ENCODE measurements around the gene MT1B. TPM values are rescaled to one million over a fixed set of nuclear protein-coding genes. Genes with fewer than 3 reads are reported as not detected.

MT1B gene
- total RNA-seq, 2 donors from 2014 or later, result not detected

- DNase-seq (ENCODE audit: low spot score in 2 of 2) (no peak), ATAC-seq (no peak)
- Mint-ChIP-seq H3K9me3 (no peaks in the 10 kb centered on the region), H3K36me3 (peaks cover 5 to 14% of the 10 kb centered on the region in 2 donors), H3K27ac (no peak overlapping the region)
Measured at GRCh38 chr16:56631197-56631596, 20.5 kb upstream of the MT1B start.

DNA sequence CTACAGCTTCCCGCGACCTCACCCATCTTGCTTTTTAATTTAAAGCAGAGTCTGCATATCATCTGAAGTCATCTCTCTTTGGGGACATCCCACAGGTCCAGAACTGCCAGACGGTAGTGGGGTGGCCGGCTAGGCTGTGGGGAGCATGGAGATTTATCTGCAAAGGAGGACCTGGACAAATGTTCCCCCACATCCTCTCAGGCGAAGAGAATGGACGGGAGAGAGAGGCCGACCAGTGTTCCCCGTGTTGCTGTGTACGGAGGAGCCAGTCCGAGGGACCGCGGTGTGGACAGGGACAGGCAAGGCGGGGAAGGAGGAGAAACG, 19.9 kb upstream of the MT1B start:
- peaks cover 5 to 14% of the 10 kb centered on the region in 2 donors for H3K36me3 Mint-ChIP-seq
- DNase-seq (ENCODE audit: low spot score in 2 of 2) (no peak), ATAC-seq (no peak)
- no peak overlapping the region for H3K27ac Mint-ChIP-seq
- no peaks in the 10 kb centered on the region for H3K9me3 Mint-ChIP-seq

DNA sequence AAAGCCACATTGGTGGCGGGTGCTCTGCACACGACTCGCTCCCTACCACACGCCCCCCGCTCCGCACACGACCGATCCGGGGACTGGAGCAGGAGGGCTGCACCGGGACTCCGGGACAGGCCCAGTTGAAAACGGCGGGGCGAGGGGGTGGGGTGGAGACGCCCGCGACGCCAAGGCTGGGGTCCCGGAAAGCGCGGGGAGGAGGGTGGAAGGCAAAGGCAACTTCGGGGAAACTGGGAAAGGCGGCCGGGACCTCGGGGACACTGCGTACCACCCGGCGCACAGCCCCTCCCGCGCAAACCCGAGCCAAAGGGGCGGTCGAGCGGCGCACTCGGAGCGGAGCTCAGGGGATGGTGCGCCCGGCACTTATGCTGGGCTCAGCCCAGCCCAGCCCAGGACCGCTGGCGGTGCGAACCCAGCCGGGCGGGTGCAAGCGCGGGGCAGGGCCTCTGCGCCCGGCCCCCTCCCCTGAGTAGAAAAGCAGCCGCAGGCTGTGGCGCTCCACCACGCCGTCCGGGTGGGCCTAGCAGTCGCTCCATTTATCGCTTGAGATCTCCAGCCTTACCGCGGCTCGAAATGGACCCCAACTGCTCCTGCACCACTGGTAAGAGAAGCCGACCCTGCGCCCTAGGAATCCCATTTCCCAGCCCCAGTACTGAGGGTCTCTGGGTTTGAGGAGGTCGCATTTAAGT, 19.4 kb upstream of the MT1B start, which contains the start of gene MT1M:
TSS of gene MT1M (plus strand) at position 504 of the 692 bp plus-strand sequence. CDS start at position 577, 73 bp downstream.
- peak in 1 of 2 donors; percentile 67 for ATAC-seq
- DNase-seq (ENCODE audit: low spot score in 2 of 2), result no peak
- Mint-ChIP-seq H3K9me3 (no peaks in the 10 kb centered on the region), H3K27ac (no peak within 1 kb of the TSS), H3K36me3 (peaks cover 5 to 14% of the 10 kb centered on the region in 2 donors)

GRCh38 chr16:56632848-56633365, 18.8 kb upstream of the MT1B start:
- Mint-ChIP-seq H3K36me3 (peaks cover 5 to 17% of the 10 kb centered on the region in 2 donors), H3K27ac (no peak overlapping the region), H3K9me3 (no peaks in the 10 kb centered on the region)
- ATAC-seq, result no peak
- no peak for DNase-seq (ENCODE audit: low spot score in 2 of 2)

GRCh38 chr16:56633535-56633934, 18.2 kb upstream of the MT1B start:
- Mint-ChIP-seq H3K9me3 (no peaks in the 10 kb centered on the region), H3K36me3 (peaks cover 5 to 19% of the 10 kb centered on the region in 2 donors), H3K27ac (no peak overlapping the region)
- ATAC-seq (no peak), DNase-seq (ENCODE audit: low spot score in 2 of 2) (no peak)

DNA sequence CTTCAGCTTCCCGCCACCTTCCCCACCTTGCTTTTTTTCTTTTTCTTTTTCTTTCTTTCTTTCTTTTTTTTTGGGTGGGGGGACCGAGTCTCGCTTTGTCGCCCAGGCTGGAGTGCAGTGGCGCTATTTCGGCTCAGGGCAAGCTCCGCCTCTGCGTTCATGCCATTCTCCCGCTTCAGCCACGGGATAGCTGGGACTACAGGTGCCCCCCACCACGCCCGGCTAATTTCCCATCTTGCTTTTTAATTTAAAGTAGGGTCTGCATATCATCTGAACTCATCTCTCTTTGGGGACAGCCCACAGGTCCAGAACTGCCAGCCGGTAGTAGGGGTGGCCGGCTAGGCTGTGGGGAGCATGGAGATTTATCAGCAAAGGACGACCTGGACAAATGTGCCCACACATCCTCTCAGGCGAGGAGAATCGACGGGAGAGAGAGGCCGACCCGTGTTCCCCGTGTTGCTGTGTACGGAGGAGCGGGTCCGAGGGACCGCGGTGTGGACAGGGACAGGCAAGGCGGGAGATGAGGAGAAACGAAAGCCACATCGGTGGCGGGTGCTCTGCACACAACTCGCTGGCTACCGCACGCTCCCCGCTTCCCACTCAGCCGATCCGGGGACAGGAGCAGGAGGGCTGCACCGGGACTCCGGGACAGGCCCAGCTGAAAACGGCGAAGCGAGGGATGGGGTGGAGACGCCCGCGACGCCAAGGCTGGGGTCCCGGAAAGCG, 16.8 kb upstream of the MT1B start:
- DNase-seq (ENCODE audit: low spot score in 2 of 2), result no peak
- Mint-ChIP-seq H3K36me3 (peaks cover 5 to 19% of the 10 kb centered on the region in 2 donors), H3K9me3 (no peaks in the 10 kb centered on the region), H3K27ac (no peak overlapping the region)
- no peak for ATAC-seq

DNA sequence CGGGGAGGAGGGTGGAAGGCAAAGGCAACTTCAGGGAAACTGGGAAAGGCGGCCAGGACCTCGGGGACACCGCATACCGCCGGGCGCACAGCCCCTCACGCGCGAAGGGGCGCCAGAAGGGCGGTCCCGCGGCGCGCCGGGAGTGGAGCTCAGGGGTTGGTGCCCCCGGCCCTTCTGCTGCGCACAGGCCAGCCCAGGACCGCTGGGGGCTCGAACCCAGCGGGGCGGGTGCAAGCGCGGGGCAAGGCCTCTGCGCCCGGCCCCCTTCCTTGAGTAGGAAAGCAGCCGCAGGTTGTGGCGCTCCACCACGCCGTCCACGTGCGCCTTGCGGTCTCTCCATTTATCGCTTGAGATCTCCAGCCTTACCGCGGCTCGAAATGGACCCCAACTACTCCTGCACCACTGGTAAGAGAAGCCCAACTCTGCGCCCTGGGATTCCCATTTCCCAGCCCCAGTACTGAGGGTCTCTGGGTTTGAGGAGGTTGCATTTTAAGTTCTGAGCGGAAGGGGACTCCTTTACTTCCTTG, 16.2 kb upstream of the MT1B start:
- no peak for DNase-seq (ENCODE audit: low spot score in 2 of 2)
- no peak overlapping the region for H3K27ac Mint-ChIP-seq
- H3K36me3 Mint-ChIP-seq, result peaks cover 5 to 19% of the 10 kb centered on the region in 2 donors
- no peaks in the 10 kb centered on the region for H3K9me3 Mint-ChIP-seq
- ATAC-seq, result no peak

GRCh38 chr16:56636616-56637413, 14.9 kb upstream of the MT1B start:
- Mint-ChIP-seq H3K36me3 (peaks cover 5 to 19% of the 10 kb centered on the region in 2 donors), H3K9me3 (no peaks in the 10 kb centered on the region), H3K27ac (no peak overlapping the region)
- ATAC-seq (no peak), DNase-seq (ENCODE audit: low spot score in 2 of 2) (no peak)

DNA sequence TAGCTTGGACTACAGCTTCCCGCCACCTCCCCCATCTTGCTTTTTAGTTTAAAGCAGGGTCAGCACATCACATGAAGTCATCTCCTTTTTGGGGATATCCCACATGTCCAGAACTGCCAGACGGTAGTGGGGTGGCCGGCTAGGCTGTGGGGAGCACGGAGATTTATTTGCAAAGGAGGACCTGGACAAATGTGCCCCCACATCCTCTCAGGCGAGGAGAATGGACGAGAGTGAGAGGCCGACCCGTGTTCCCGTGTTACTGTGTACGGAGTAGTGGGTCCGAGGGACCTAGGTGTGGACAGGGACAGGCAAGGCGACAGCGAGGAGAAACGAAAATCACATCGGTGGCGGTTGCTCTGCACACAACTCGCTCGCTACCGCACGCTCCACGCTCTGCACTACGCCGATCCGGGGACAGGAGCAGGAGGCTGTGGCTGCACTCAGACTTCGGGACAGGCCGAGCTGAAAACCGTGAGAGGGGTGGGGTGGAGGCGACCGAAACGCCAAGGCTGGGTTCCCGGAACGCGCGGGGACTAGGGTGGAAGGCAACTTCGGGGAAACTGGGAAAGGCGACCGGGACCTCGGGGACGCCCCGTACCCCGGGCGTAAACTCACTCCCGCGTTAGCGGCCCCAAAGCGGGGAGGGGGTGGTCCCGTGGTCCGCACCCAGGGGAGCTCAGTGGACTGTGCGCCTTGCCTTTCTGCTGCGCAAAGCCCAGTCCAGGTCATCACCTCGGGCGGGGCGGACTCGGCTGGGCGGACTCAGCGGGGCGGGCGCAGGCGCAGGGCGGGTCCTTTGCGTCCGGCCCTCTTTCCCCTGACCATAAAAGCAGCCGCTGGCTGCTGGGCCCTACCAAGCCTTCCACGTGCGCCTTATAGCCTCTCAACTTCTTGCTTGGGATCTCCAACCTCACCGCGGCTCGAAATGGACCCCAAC, 13.6 kb upstream of the MT1B start, which contains the start of gene MT1A:
TSS of gene MT1A (plus strand) at position 853 of the 937 bp plus-strand sequence. CDS start at position 926, 73 bp downstream.
- Mint-ChIP-seq H3K9me3 (no peaks in the 10 kb centered on the region), H3K27ac (no peak within 1 kb of the TSS), H3K36me3 (peaks cover 5 to 19% of the 10 kb centered on the region in 2 donors)
- ATAC-seq (peak; percentile 48 to 72), DNase-seq (ENCODE audit: low spot score in 2 of 2) (no peak)

DNA sequence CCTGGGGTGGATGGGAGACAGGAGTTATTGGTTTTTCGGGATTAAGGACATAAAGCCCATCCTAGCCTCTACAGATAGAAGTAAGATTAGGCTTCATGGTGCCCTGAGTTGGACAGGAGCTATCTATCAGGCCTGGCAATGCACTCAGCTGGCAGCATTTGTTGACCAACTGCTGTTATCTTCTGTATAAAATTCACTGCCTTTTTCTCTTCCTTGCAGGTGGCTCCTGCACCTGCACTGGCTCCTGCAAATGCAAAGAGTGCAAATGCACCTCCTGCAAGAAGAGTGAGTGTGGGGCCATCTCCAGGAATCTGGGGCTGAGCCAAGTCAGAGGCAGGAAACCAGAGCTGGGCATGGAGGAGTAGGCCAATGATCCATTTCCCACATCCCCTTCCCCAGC, 12.6 kb upstream of the MT1B start:
- H3K36me3 Mint-ChIP-seq, result peaks cover 5 to 13% of the 10 kb centered on the region in 2 donors
- no peak for ATAC-seq
- no peak overlapping the region for H3K27ac Mint-ChIP-seq
- H3K9me3 Mint-ChIP-seq, result no peaks in the 10 kb centered on the region
- DNase-seq (ENCODE audit: low spot score in 2 of 2), result no peak

- Mint-ChIP-seq H3K27ac (no peak overlapping the region), H3K9me3 (no peaks in the 10 kb centered on the region), H3K36me3 (peaks cover under 1 to 7% of the 10 kb centered on the region in 2 donors)
- DNase-seq (ENCODE audit: low spot score in 2 of 2), result no peak
- no peak for ATAC-seq
Measured at GRCh38 chr16:56640076-56640475, 11.6 kb upstream of the MT1B start.

DNA sequence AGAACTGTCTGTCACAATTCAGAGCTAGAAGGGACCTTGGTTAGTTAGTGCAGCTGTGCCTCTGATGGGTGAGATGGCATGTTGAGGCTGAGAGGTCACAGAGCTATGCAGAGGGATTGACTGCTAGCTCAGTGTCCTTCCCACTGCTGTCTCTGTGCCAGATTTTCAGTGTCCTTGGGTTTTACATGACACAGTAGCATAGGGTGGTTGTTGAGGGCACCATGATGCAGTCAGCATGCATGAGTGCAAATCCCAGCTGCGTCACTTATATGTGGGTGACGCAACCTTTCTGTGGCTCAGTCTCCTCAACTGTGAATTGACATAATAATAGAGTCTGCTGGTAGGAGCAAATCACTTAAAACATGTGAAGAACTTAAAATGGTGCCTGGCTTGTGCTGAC, 10.5 kb upstream of the MT1B start:
- H3K9me3 Mint-ChIP-seq, result no peaks in the 10 kb centered on the region
- peaks cover 0 to 5% of the 10 kb centered on the region in 2 donors for H3K36me3 Mint-ChIP-seq
- no peak overlapping the region for H3K27ac Mint-ChIP-seq
- ATAC-seq (no peak), DNase-seq (ENCODE audit: low spot score in 2 of 2) (no peak)

- ATAC-seq, result peak; percentile 100
- Mint-ChIP-seq H3K9me3 (no peaks in the 10 kb centered on the region), H3K36me3 (no peaks in the 10 kb centered on the region), H3K27ac (peak overlapping the region in 1 of 2 donors; percentile 55)
- peak; percentile 65 to 79 for DNase-seq (ENCODE audit: low spot score in 2 of 2)
Measured at GRCh38 chr16:56643080-56643778, 8.5 kb upstream of the MT1B start.

- peak overlapping the region in 1 of 2 donors; percentile 82 for H3K27ac Mint-ChIP-seq
- no peaks in the 10 kb centered on the region for H3K36me3 Mint-ChIP-seq
- no peak for ATAC-seq
- no peaks in the 10 kb centered on the region for H3K9me3 Mint-ChIP-seq
- DNase-seq (ENCODE audit: low spot score in 2 of 2), result no peak
Measured at GRCh38 chr16:56643833-56644232, 7.9 kb upstream of the MT1B start.

GRCh38 chr16:56645311-56645710, 6.4 kb upstream of the MT1B start:
- no peak overlapping the region for H3K27ac Mint-ChIP-seq
- no peak for ATAC-seq
- no peaks in the 10 kb centered on the region for H3K36me3 Mint-ChIP-seq

More at GRCh38 chr16:56645311-56645710, 6.4 kb upstream of the MT1B start:
- DNase-seq (ENCODE audit: low spot score in 2 of 2), result no peak
- no peaks in the 10 kb centered on the region for H3K9me3 Mint-ChIP-seq
